Measurements from ENCODE around the gene ERBB3. TPM values are rescaled to one million over a fixed set of nuclear protein-coding genes. Genes with fewer than 3 reads are reported as not detected.
A peak's percentile ranks its signal among the peaks of the same experiment; 100 is the strongest.

Gene ERBB3
- total RNA-seq, 6 donors from 2014 or later = 56.8 to 171 (median 101) TPM

DNA sequence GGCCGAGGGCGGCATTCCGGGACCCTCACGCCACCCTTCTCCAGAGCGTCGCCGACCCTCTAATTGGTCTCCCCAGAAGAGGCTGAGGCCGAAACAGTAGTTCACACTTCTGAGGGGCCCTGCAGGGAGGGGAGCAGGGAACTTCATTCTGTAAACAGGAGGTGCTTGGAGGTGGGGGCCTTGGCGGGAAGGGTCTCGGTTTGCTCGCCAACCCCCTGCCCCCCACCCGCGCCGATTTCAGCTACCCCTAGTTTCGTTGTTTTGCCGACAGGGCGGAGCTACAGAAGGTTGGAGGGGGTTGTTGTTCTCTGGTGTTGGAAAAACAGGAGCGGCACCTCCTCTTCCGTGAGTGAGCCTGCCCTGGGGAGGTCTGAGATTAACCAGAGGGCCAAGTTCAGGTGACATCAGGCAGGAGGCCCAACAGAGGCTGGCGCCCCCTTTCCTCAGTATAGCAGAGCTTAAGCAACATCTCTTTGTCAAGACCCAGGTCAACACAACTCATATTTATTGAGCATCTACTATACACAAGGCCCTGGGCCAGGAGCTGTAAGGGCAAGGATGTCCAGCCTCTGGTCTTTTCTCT is 682 bp downstream of the ERBB3 start:
- Histone ChIP-seq H3K4me1 (peaks cover 7 to 35% (median 20%) of the 10 kb centered on the region in 4 donors), H3K4me3 (peak overlapping the region; percentile 40 to 73 (median 60)), H3K27ac (peak overlapping the region; percentile 84 to 94 (median 88)), H3K27me3 (peaks cover 0 to 9% (median 7%) of the 10 kb centered on the region in 4 donors), H3K36me3 (peaks cover 0 to 8% (median 0%) of the 10 kb centered on the region in 4 donors), H3K9me3 (no peaks in the 10 kb centered on the region)
- ATAC-seq (ENCODE audit: low FRiP score in 2 of 2) (peak in 1 of 2 donors; percentile 45), DNase-seq (peak in 1 of 2 donors; percentile 65)
- TF ChIP-seq POLR2A (IDR thresholded peaks at IDR 0.05) = peak in 1 of 4 donors; percentile 12
- TF ChIP-seq, protein P1, sequence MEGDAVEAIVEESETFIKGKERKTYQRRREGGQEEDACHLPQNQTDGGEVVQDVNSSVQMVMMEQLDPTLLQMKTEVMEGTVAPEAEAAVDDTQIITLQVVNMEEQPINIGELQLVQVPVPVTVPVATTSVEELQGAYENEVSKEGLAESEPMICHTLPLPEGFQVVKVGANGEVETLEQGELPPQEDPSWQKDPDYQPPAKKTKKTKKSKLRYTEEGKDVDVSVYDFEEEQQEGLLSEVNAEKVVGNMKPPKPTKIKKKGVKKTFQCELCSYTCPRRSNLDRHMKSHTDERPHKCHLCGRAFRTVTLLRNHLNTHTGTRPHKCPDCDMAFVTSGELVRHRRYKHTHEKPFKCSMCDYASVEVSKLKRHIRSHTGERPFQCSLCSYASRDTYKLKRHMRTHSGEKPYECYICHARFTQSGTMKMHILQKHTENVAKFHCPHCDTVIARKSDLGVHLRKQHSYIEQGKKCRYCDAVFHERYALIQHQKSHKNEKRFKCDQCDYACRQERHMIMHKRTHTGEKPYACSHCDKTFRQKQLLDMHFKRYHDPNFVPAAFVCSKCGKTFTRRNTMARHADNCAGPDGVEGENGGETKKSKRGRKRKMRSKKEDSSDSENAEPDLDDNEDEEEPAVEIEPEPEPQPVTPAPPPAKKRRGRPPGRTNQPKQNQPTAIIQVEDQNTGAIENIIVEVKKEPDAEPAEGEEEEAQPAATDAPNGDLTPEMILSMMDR (IDR thresholded peaks at IDR 0.05) = peak in 1 of 6 experiments; percentile 5
- no peak for TF ChIP-seq EP300 (IDR thresholded peaks at IDR 0.05)
- peak in 1 of 2 donors; percentile 31 for TF ChIP-seq POLR2AphosphoS5 (IDR thresholded peaks at IDR 0.05)
- 21 to 28% methylated on average over 12 to 20 of the region's 20 CpGs for WGBS, 2 donors

DNA sequence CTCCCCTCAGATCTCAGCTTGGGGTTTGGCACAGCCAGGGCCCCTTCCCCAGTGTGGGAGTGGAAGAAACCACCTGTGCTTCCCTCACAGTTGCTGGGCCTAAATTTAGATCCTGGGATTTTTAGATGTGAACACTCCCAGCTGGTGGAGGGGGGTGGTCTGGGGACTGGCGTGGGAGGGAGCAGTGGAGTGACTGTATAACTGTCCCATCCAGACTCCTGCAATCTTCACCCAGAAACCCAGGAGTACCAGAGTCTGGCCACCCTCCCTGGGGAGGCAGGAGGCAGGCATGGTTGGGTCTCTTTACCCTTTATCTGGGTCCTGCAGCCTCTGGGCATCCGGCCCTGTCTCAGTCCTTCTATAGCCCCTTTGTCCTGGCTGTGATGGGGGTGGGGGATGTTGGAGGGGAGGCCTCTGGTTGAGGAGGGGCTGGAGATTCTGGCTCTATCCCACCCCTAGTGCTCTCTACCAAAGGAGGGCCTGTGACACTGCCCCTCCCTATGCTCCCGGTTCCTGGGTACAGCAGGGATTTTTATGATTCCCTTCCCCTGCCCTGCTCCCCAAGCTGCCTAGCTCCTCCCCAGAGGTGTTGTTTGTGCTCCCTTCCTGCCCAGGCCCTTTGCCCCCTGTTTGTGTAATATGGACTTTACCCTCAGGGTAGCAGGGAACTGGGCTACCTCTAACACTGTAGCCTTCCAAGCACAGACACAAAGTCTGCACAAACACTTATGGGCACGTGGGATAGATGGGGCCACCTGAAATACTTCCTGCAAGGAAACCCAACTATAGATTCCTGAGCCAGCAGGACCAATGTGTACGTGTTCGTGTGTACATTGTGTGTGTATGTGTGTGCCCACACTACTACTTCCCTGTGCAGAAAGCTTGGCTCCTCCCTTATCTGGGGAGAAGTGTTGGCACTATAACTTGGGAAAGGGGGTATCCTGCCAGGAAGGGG is 1.7 kb downstream of the ERBB3 start:
- ATAC-seq (ENCODE audit: low FRiP score in 2 of 2) (no peak), DNase-seq (peak in 1 of 2 donors; percentile 63)
- 45 to 53% methylated on average over 4 to 6 of the region's 6 CpGs for WGBS, 2 donors
- Histone ChIP-seq H3K27me3 (peaks cover 0 to 9% (median 7%) of the 10 kb centered on the region in 4 donors), H3K4me1 (peaks cover 14 to 35% (median 22%) of the 10 kb centered on the region in 4 donors), H3K9me3 (no peaks in the 10 kb centered on the region), H3K36me3 (peaks cover 0 to 8% (median 0%) of the 10 kb centered on the region in 4 donors), H3K4me3 (peak overlapping the region; percentile 7 to 73 (median 60)), H3K27ac (peak overlapping the region; percentile 84 to 94 (median 88))
- TF ChIP-seq POLR2A (IDR thresholded peaks at IDR 0.05) = peak in 1 of 4 donors; percentile 33
- TF ChIP-seq EP300 (IDR thresholded peaks at IDR 0.05) = no peak

DNA sequence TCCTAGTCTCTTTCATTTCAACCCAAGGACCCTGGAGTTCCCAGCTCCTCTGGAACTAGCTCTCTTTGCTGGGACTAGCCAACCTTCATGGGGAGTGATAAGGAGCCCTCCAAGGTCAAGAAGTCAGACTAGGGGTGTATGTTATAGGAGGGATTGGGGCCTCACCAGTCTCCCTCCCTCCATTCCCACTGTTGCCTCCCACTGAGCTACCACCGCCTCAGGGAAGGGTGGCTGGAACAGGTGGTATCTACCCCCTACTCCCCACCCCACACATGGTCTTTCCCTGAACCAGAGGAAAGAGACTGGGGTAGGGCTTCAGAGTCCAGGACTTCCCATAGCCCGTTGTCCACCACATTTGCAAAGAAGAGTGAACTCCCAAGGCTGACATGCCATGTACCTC is 2.4 kb downstream of the ERBB3 start:
- Histone ChIP-seq H3K4me1 (peaks cover 17 to 36% (median 25%) of the 10 kb centered on the region in 4 donors), H3K27me3 (peaks cover 0 to 9% (median 7%) of the 10 kb centered on the region in 4 donors), H3K9me3 (no peaks in the 10 kb centered on the region), H3K27ac (peak overlapping the region in 3 of 4 donors; percentile 86 to 94 (median 89)), H3K36me3 (peaks cover 0 to 8% (median 0%) of the 10 kb centered on the region in 4 donors), H3K4me3 (peak overlapping the region in 2 of 4 donors; percentile 71 to 73)
- whole genome bisulfite sequencing, 2 donors = 67 to 79% methylated on average over 2 of the region's 2 CpGs
- TF ChIP-seq POLR2AphosphoS5 (IDR thresholded peaks at IDR 0.05) (no peak), POLR2A (IDR thresholded peaks at IDR 0.05) (no peak), EP300 (IDR thresholded peaks at IDR 0.05) (no peak)
- TF ChIP-seq, protein P1 (IDR thresholded peaks at IDR 0.05) = no peak
- DNase-seq (no peak), ATAC-seq (ENCODE audit: low FRiP score in 2 of 2) (no peak)

DNA sequence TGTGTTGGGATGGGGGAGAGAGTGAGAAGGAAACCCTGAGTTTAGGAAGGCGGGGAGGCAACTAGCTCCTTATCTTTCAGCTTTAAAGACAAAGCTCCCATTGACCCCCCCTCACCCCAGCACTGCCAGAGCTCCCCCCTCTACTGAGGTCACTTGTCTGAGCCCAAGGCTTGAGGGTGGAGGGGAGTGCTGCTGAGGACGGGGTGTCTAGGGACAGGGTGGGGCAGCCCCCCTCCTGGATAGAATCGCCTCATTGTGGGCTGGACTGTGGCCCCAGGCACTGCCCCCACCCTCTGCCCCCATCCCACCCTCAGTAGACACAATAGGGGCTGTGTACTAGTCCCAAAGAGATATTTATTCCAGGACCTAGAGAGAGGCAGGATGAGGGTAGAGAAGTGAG is 3.0 kb downstream of the ERBB3 start:
- DNase-seq (no peak), ATAC-seq (ENCODE audit: low FRiP score in 2 of 2) (no peak)
- 61 to 72% methylated on average over 3 of the region's 3 CpGs for WGBS, 2 donors
- H3K4me1 ChIP-seq = peaks cover 17 to 40% (median 29%) of the 10 kb centered on the region in 4 donors
- peaks cover 0 to 8% (median 0%) of the 10 kb centered on the region in 4 donors for H3K36me3 ChIP-seq
- TF ChIP-seq POLR2AphosphoS5 (IDR thresholded peaks at IDR 0.05) (no peak), EP300 (IDR thresholded peaks at IDR 0.05) (no peak)
- H3K27me3 ChIP-seq = peaks cover 0 to 9% (median 7%) of the 10 kb centered on the region in 4 donors
- no peaks in the 10 kb centered on the region for H3K9me3 ChIP-seq
- H3K4me3 ChIP-seq = no peak overlapping the region
- peak overlapping the region in 2 of 4 donors; percentile 86 to 89 for H3K27ac ChIP-seq

DNA sequence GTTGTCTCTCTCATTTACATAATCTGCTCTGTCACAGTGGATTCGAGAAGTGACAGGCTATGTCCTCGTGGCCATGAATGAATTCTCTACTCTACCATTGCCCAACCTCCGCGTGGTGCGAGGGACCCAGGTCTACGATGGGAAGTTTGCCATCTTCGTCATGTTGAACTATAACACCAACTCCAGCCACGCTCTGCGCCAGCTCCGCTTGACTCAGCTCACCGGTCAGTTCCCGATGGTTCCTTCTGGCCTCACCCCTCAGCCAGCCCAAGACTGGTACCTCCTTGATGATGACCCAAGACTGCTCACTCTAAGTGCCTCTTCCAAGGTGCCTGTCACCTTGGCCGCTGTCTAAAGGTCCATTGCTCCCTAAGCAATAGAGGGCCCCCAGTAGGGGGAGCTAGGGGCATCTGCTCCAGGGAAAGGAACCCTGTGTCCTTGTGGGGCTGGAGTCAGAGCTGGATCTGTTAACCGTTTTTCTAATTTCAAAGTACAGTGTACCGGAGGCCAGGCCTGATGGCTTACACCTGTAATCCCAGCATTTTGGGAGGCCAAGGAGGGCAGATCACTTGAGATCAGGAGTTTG is 5.1 kb downstream of the ERBB3 start:
- Histone ChIP-seq H3K27ac (no peak overlapping the region), H3K36me3 (peaks cover 0 to 8% (median 5%) of the 10 kb centered on the region in 4 donors), H3K4me1 (peaks cover 6 to 25% (median 20%) of the 10 kb centered on the region in 4 donors), H3K27me3 (peaks cover 0 to 6% (median 6%) of the 10 kb centered on the region in 4 donors), H3K9me3 (no peaks in the 10 kb centered on the region), H3K4me3 (no peak overlapping the region)
- 86 to 87% methylated on average over 15 of the region's 15 CpGs for WGBS, 2 donors
- ATAC-seq (ENCODE audit: low FRiP score in 2 of 2) (no peak), DNase-seq (no peak)
- TF ChIP-seq EP300 (IDR thresholded peaks at IDR 0.05) (no peak), POLR2AphosphoS5 (IDR thresholded peaks at IDR 0.05) (no peak), POLR2A (IDR thresholded peaks at IDR 0.05) (no peak)
- TF ChIP-seq, protein P1 (IDR thresholded peaks at IDR 0.05) = no peak

Data from upper lobe of left lung (tissue), 6 donors.